ENCODE measurements around the gene PON3.

DNA sequence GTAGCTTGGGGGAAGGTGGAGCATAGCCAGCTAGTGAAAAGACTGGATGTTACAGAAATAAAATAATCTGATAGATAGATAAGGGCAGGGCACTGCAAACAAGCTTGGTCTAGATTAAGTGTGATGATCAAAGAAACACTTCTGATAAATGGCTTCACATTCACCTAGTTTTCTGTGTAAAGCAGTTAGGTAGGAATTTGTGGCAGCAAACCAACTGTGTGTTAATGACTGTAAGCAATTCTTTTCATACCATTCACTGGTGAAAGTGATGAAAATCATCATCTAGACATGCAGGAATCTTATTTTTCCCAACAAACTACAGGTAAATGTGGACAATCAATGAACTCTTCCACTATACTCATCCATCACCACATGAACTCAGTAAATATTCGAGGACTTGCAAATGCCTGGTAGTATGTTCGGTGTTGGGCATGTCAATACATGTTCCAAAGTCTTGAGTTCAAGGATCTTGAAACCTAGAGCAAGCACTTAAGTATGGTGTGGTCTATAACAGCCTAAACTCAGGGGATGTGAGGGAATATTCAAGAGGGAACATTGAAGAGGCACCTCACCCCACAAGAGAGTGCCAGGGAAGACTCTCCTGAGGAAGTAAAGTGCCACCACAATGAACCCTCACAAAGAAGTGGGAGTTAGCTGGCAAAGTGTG lies 20.5 kb downstream of the PON3 start:
- TF ChIP-seq POLR2A (IDR thresholded peaks at IDR 0.05) (no peak), CTCF (IDR thresholded peaks at IDR 0.05 in 4 of 5, conservative IDR thresholded peaks at IDR 0.05 in 1 of 5) (no peak)
